Type B pancreatic cell (in vitro differentiated cells): ENCODE data around the gene PTCH1. TPM values are rescaled to one million over a fixed set of nuclear protein-coding genes. Genes with fewer than 3 reads are reported as not detected.

Experiments used
- DNase-seq: peaks from one replicate; pipeline ENCODE4 v3.0.0; 2021; ENCODE audit warnings: mixed read lengths; ENCODE audit not compliant: unreplicated experiment; ENCODE audit errors: extremely low spot score
- H3K27ac Mint-ChIP-seq: 2 replicates; pipeline ENCODE4 v1.8.0; 2021; ENCODE audit warnings: mild to moderate bottlenecking, mixed read lengths
- H3K27me3 Mint-ChIP-seq: 2 replicates; pipeline ENCODE4 v1.8.0; 2021; ENCODE audit warnings: mixed read lengths
- H3K36me3 Mint-ChIP-seq: 2 replicates; pipeline ENCODE4 v1.8.0; 2021; ENCODE audit warnings: mixed read lengths
- H3K4me1 Mint-ChIP-seq: one replicate; pipeline ENCODE4 v1.8.0; 2021; ENCODE audit warnings: mixed read lengths; ENCODE audit not compliant: unreplicated experiment
- H3K4me3 Mint-ChIP-seq: 2 replicates; pipeline ENCODE4 v1.8.0; 2021; ENCODE audit warnings: mild to moderate bottlenecking, mixed read lengths
- H3K9me3 Mint-ChIP-seq: 2 replicates; pipeline ENCODE4 v1.8.0; 2021; ENCODE audit warnings: mixed read lengths
- CTCF ChIP-seq: fragments of 200-600 bp; sonication (generic); conservative IDR thresholded peaks from 2 replicates; pipeline ENCODE4 v1.5.0; 2021; ENCODE audit warnings: antibody characterized with exemption, mild to moderate bottlenecking
- total RNA-seq: library from RNA; stranded (reverse); gene quantifications from 2 replicates; pipeline ENCODE4 v1.2.1, GENCODE V29; 2021; ENCODE audit warnings: low replicate concordance

The PTCH1 gene
- total RNA-seq, 1 donor from 2014 or later = 123 TPM

GRCh38 chr9:95411054-95411892 lies 105.5 kb downstream of the PTCH1 start:
- peaks cover 26% of the 10 kb centered on the region for H3K4me1 Mint-ChIP-seq
- no peak overlapping the region for H3K4me3 Mint-ChIP-seq
- no peak for DNase-seq
- H3K9me3 Mint-ChIP-seq = peaks cover 4% of the 10 kb centered on the region
- no peaks in the 10 kb centered on the region for H3K27me3 Mint-ChIP-seq
- TF ChIP-seq CTCF = no peak
- no peaks in the 10 kb centered on the region for H3K36me3 Mint-ChIP-seq
- no peak overlapping the region for H3K27ac Mint-ChIP-seq

DNA sequence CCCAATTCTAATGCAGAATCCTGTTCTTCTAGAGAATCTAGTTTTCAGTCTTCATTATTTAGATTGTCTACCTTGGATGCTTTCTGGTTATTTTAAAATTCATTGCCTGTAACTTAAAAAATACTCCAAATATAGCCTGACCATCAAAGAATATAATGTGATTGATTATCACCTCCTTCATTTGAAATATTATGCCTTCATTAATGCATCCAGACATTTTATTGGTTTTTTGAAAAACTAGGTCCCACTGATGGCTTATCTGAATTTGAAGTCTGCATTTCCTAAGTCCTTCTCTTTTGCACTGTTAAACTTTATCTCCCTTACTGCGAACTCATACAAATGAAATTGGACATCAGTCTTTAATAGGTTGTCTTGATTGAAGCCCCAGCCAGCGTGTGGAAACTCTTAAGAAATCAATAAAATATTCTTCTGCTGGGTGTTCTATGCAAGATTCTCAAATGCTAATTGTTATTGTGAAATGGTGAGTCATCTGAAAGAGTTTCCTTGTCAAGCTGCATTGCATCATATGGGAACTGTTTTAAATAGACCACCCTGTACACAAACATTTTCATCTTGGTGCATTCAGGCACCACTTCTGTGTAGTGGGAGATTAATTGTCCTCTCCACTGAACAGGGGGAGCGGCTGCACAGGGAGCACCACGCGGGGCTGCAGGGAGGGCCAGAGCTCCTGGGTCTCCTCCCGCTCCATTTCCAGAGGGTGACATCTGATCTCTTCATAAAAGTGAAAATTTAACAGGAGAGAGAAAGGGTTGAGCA lies 106.9 kb downstream of the PTCH1 start:
- peak overlapping the region; percentile 13 for H3K4me3 Mint-ChIP-seq
- peaks cover 26% of the 10 kb centered on the region for H3K4me1 Mint-ChIP-seq
- no peak for TF ChIP-seq CTCF
- no peak for DNase-seq
- H3K27me3 Mint-ChIP-seq = no peaks in the 10 kb centered on the region
- no peak overlapping the region for H3K27ac Mint-ChIP-seq
- peaks cover 4% of the 10 kb centered on the region for H3K9me3 Mint-ChIP-seq
- no peaks in the 10 kb centered on the region for H3K36me3 Mint-ChIP-seq

DNA sequence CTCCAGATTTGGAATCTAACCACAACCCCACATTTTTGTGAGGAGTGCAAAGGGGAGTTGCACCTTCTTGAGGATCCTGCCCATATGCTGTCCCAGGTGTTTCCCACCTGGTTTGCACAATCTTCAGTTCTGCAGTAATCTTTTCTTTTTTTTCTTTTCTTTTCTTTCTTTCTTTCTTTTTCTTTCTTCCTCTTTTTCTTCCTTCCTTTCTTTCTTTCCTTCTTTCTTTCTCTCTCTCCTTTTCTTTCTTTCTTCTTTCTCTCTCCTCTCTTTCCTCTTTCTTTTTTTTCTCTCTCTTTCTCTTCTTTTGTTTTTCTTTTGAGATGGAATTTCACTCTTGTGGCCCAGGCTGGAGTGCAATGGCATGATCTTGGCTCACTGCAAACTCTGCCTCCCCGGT lies 109.2 kb downstream of the PTCH1 start:
- H3K27me3 Mint-ChIP-seq = no peaks in the 10 kb centered on the region
- no peak overlapping the region for H3K27ac Mint-ChIP-seq
- peaks cover 4% of the 10 kb centered on the region for H3K9me3 Mint-ChIP-seq
- TF ChIP-seq CTCF = no peak
- no peak for DNase-seq
- no peaks in the 10 kb centered on the region for H3K36me3 Mint-ChIP-seq
- H3K4me1 Mint-ChIP-seq = peaks cover 19% of the 10 kb centered on the region
- H3K4me3 Mint-ChIP-seq = no peak overlapping the region

DNA sequence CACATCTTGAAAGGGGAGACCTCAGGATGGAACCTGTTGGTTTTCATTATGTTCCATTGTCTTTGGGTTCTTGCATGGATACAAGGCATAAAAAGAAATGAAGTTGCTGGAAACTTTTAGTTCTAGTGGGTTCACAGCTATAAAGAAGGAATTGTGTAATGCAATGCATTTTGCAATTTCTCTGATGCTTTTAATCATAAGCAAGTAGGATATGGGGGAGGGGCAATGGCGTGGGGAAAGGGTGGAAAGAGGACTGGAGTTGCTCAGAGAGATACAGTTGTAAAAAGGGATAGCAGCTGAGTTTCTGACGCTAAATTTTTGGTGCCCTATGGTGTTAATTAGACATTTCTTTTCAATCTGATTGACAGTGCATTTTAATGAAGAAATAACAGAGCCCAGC lies 110.7 kb downstream of the PTCH1 start:
- TF ChIP-seq CTCF = no peak
- Mint-ChIP-seq H3K27ac (no peak overlapping the region), H3K36me3 (no peaks in the 10 kb centered on the region), H3K4me1 (peaks cover 19% of the 10 kb centered on the region), H3K9me3 (peaks cover 7% of the 10 kb centered on the region), H3K27me3 (no peaks in the 10 kb centered on the region), H3K4me3 (no peak overlapping the region)
- DNase-seq = no peak

- H3K27me3 Mint-ChIP-seq = no peaks in the 10 kb centered on the region
- peaks cover 4% of the 10 kb centered on the region for H3K36me3 Mint-ChIP-seq
- no peak overlapping the region for H3K27ac Mint-ChIP-seq
- no peak overlapping the region for H3K4me3 Mint-ChIP-seq
- no peak for DNase-seq
- peaks cover 15% of the 10 kb centered on the region for H3K9me3 Mint-ChIP-seq
- H3K4me1 Mint-ChIP-seq = no peaks in the 10 kb centered on the region
- TF ChIP-seq CTCF = no peak
Observed at GRCh38 chr9:95399261-95399660, 117.5 kb downstream of the PTCH1 start.

Other genes with a start within 250 kb of the PTCH1 start
- gene FANCC, start 199.3 kb downstream of the PTCH1 start, total RNA-seq = 13.0 and 19.2 TPM in 2 replicates